ENCODE data around the gene DPP8. TPM values are rescaled to one million over a fixed set of nuclear protein-coding genes. Genes with fewer than 3 reads are reported as not detected.

Gene DPP8
- total RNA-seq, 6 donors from 2014 or later: 24.3 to 32.4 (median 30.1) TPM

DNA sequence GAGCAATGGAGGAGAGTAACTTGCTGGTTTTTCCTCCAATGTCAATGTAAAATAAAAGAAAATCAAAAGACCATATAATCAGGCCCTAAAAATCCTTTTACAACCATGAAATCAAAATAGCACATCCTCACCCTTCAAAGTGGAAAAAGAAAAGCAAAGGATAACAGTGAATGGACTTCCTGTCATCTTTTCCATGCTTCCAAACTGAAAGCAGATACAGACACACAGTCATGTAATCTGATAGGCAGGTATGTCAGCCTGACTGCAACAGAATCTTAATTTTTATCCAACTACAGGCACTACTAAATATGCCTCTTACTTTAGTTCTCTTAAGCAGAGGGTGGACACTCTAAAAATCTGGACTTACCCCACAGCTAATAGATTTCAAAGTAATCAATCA, 66.9 kb downstream of the DPP8 start:
- Histone ChIP-seq H3K27ac (no peak overlapping the region), H3K36me3 (peaks cover 23 to 92% (median 59%) of the 10 kb centered on the region in 4 donors), H3K27me3 (no peaks in the 10 kb centered on the region), H3K4me1 (no peaks in the 10 kb centered on the region), H3K9me3 (no peaks in the 10 kb centered on the region), H3K4me3 (no peak overlapping the region)
- no peak for DNase-seq
- TF ChIP-seq, protein P1, sequence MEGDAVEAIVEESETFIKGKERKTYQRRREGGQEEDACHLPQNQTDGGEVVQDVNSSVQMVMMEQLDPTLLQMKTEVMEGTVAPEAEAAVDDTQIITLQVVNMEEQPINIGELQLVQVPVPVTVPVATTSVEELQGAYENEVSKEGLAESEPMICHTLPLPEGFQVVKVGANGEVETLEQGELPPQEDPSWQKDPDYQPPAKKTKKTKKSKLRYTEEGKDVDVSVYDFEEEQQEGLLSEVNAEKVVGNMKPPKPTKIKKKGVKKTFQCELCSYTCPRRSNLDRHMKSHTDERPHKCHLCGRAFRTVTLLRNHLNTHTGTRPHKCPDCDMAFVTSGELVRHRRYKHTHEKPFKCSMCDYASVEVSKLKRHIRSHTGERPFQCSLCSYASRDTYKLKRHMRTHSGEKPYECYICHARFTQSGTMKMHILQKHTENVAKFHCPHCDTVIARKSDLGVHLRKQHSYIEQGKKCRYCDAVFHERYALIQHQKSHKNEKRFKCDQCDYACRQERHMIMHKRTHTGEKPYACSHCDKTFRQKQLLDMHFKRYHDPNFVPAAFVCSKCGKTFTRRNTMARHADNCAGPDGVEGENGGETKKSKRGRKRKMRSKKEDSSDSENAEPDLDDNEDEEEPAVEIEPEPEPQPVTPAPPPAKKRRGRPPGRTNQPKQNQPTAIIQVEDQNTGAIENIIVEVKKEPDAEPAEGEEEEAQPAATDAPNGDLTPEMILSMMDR (IDR thresholded peaks at IDR 0.05): no peak
- TF ChIP-seq POLR2AphosphoS5 (IDR thresholded peaks at IDR 0.05): no peak
- no peak for TF ChIP-seq POLR2A (IDR thresholded peaks at IDR 0.05)
- TF ChIP-seq EP300 (IDR thresholded peaks at IDR 0.05): no peak
- ATAC-seq (ENCODE audit: low FRiP score in 2 of 2): no peak

DNA sequence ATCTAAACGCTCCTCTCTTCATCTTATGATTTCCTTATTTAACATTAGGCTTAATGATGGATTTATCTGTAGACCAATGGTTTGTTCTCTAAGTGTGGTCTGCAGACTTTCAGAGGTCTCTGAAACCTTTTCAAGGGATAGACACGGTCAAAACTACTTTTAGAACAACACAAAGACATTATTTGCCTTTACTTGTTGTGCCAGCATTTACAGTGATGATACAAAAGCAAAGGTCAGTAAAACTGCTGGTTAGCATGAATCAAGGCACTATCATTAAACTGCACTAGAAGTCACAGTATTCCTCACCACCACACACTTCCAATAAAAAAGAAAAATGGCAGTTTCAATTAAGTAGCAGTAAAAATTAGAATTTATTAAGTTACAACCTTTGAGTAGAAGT, 70.3 kb downstream of the DPP8 start:
- Histone ChIP-seq H3K27me3 (no peaks in the 10 kb centered on the region), H3K9me3 (no peaks in the 10 kb centered on the region), H3K36me3 (peaks cover 19 to 84% (median 33%) of the 10 kb centered on the region in 4 donors), H3K4me3 (no peak overlapping the region), H3K4me1 (no peaks in the 10 kb centered on the region), H3K27ac (no peak overlapping the region)
- ATAC-seq (ENCODE audit: low FRiP score in 2 of 2): no peak
- no peak for DNase-seq
- no peak for TF ChIP-seq POLR2A (IDR thresholded peaks at IDR 0.05)
- WGBS, 2 donors: 91 to 92% methylated on average over 2 of the region's 2 CpGs

DNA sequence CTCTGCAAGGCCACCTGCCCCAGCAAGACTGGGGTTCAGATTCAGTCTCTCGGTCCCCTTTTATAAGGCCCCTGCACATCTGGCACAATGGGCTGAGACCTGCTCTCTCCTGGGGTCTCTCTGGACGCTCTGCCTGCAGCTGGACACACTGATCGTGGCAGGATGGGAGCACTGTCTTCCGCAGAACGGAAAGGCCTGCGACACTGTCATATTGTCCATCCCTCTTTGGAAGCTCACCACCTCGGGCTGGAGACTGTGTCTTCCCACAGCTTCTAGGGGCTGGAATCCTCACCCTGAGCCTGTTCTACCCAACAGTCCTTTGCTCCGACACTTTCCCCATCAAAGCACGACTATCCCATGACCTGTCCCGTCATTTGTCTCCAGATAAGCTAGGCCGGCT, 83.3 kb downstream of the DPP8 start:
- Histone ChIP-seq H3K9me3 (no peaks in the 10 kb centered on the region), H3K4me3 (no peak overlapping the region), H3K36me3 (no peaks in the 10 kb centered on the region), H3K4me1 (no peaks in the 10 kb centered on the region), H3K27me3 (no peaks in the 10 kb centered on the region), H3K27ac (no peak overlapping the region)
- ATAC-seq (ENCODE audit: low FRiP score in 2 of 2) (no peak), DNase-seq (no peak)
- 84 to 88% methylated on average over 11 of the region's 11 CpGs for WGBS, 2 donors
- TF ChIP-seq POLR2A (IDR thresholded peaks at IDR 0.05) (no peak), POLR2AphosphoS5 (IDR thresholded peaks at IDR 0.05) (no peak)

DNA sequence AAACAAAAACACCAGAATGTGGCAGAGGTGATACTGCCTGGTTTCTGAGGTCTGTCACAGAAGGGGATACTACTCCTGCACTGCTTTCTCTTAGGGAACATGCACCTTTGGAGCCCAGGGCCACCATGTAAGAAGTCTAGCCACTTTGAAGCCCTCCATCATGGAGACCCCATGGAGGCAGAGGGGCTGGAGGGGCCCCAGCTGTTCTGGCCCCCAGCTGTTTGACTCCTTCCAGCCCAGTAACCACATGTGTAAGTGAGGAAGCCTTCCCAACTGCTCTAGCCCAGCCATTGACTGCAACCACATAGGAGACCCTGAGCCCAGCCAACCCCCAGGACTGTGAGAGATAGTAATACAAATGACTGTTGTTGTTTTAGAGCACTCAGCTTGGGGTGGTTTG, 85.8 kb downstream of the DPP8 start:
- no peaks in the 10 kb centered on the region for H3K36me3 ChIP-seq
- no peak overlapping the region for H3K4me3 ChIP-seq
- ATAC-seq (ENCODE audit: low FRiP score in 2 of 2) (no peak), DNase-seq (no peak)
- H3K9me3 ChIP-seq: no peaks in the 10 kb centered on the region
- no peaks in the 10 kb centered on the region for H3K4me1 ChIP-seq
- no peak overlapping the region for H3K27ac ChIP-seq
- no peaks in the 10 kb centered on the region for H3K27me3 ChIP-seq
- TF ChIP-seq EP300 (IDR thresholded peaks at IDR 0.05) (no peak), POLR2AphosphoS5 (IDR thresholded peaks at IDR 0.05) (no peak), POLR2A (IDR thresholded peaks at IDR 0.05) (no peak)
- TF ChIP-seq, protein P1 (IDR thresholded peaks at IDR 0.05): no peak

DNA sequence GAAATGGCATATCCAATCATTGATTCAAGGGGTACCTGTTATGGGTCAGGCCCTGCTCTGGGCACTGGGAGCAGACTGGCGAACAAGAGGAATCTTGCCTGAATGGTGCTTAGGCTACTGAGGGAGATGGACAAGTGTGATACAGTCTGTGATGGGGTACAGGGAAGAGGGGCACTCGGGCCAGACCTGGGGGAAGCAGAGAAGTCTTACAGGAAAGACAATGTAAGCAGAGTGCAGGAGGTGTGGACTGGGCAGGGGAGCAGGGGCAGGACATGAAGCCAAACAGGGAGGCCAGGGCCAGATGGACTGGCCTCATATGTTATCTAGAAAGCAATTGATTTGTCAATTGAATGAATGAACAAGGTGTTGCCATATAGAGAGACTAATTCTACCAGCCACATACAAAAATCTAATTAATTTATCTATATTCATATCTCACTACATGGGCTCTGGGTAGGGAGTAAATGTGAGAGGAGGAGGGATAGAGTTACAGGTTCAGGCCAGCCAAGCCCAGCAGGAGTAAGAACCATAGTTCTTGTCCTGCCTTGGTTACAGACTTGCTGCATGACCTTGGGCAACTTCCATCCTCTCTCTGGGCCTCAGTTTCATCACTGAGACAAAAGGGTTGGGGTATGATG, 91.2 kb downstream of the DPP8 start:
- Histone ChIP-seq H3K27ac (no peak overlapping the region), H3K27me3 (peaks cover 0 to 9% (median 7%) of the 10 kb centered on the region in 4 donors), H3K4me3 (no peak overlapping the region), H3K9me3 (no peaks in the 10 kb centered on the region), H3K4me1 (peaks cover 12 to 20% (median 13%) of the 10 kb centered on the region in 4 donors), H3K36me3 (no peaks in the 10 kb centered on the region)
- ATAC-seq (ENCODE audit: low FRiP score in 2 of 2) (no peak), DNase-seq (no peak)
- WGBS, 2 donors: 71 to 81% methylated on average over 2 of the region's 2 CpGs
- TF ChIP-seq EP300 (IDR thresholded peaks at IDR 0.05) (no peak), POLR2A (IDR thresholded peaks at IDR 0.05) (no peak), POLR2AphosphoS5 (IDR thresholded peaks at IDR 0.05) (no peak)
- TF ChIP-seq, protein P1 (IDR thresholded peaks at IDR 0.05): no peak

DNA sequence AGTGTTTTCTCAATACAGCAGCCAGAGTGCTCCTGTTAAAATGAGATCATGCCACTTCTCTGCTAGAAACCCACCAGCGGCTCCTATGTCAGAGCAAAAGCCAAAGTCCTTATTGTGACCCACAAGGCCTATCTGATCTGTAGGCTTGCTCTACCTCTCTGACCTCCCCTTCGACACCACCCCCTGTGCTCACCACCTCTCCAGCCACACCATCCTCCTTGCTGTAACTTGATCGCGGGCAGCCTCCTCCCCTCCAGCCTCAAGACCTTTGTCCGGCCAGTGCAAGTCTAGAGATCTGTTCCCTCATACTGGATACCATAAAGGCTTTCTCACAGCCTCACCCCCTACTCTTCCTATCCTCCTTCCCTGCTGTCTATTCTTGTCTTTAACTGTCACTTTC, 92.8 kb downstream of the DPP8 start:
- Histone ChIP-seq H3K27me3 (peaks cover 0 to 17% (median 12%) of the 10 kb centered on the region in 4 donors), H3K4me1 (peaks cover 16 to 26% (median 21%) of the 10 kb centered on the region in 4 donors), H3K4me3 (no peak overlapping the region), H3K36me3 (no peaks in the 10 kb centered on the region), H3K9me3 (no peaks in the 10 kb centered on the region), H3K27ac (no peak overlapping the region)
- ATAC-seq (ENCODE audit: low FRiP score in 2 of 2) (no peak), DNase-seq (no peak)
- TF ChIP-seq EP300 (IDR thresholded peaks at IDR 0.05): no peak
- TF ChIP-seq, protein P1 (IDR thresholded peaks at IDR 0.05): no peak
- TF ChIP-seq POLR2A (IDR thresholded peaks at IDR 0.05): no peak
- TF ChIP-seq POLR2AphosphoS5 (IDR thresholded peaks at IDR 0.05): no peak
- WGBS, 2 donors: 82 to 95% methylated on average over 5 of the region's 5 CpGs

Data from upper lobe of left lung (tissue), 6 donors.